Endodermal cell (in vitro differentiated cells): ENCODE measurements around the gene FTCD. TPM values are rescaled to one million over a fixed set of nuclear protein-coding genes. Genes with fewer than 3 reads are reported as not detected.

Experiments used
- DNase-seq: peaks from one replicate; pipeline ENCODE4 v3.0.0-alpha.2; 2017
- H3K27ac ChIP-seq: 2 replicates; pipeline ENCODE4 v1.5.1; 2013; ENCODE audit warnings: mild to moderate bottlenecking, low read depth, low read length, moderate library complexity
- H3K27me3 ChIP-seq: 2 replicates; pipeline ENCODE4 v1.6.1; 2013; ENCODE audit warnings: mild to moderate bottlenecking, low read length, moderate library complexity; ENCODE audit not compliant: insufficient read depth, control insufficient read depth, poor library complexity, severe bottlenecking
- H3K36me3 ChIP-seq: 2 replicates; pipeline ENCODE4 v1.7.0; 2013; ENCODE audit warnings: mild to moderate bottlenecking, low read length, moderate library complexity; ENCODE audit not compliant: control insufficient read depth, insufficient read depth
- H3K4me1 ChIP-seq: one replicate; pipeline ENCODE4 v1.7.0; 2013; ENCODE audit warnings: low read length; ENCODE audit not compliant: control insufficient read depth, insufficient read depth
- H3K4me3 ChIP-seq: 2 replicates; pipeline ENCODE4 v1.5.1; 2013; ENCODE audit warnings: mild to moderate bottlenecking, low read length, moderate library complexity
- H3K9ac ChIP-seq: 2 replicates; pipeline ENCODE4 v1.6.1; 2013; ENCODE audit warnings: mild to moderate bottlenecking, low read length, moderate library complexity; ENCODE audit not compliant: poor library complexity, severe bottlenecking; ENCODE audit errors: extremely low read depth
- H3K9me3 ChIP-seq: 2 replicates; pipeline ENCODE4 v1.6.1; 2013; ENCODE audit warnings: mild to moderate bottlenecking, low read length, moderate library complexity; ENCODE audit not compliant: control insufficient read depth
- H3K27ac Mint-ChIP-seq: 2 replicates; pipeline ENCODE4 v1.8.0; 2020; ENCODE audit warnings: mixed read lengths
- H3K27me3 Mint-ChIP-seq: 2 replicates; pipeline ENCODE4 v1.8.0; 2021; ENCODE audit warnings: mild to moderate bottlenecking, mixed read lengths; ENCODE audit not compliant: insufficient read depth
- H3K36me3 Mint-ChIP-seq: 2 replicates; pipeline ENCODE4 v1.8.0; 2020; ENCODE audit warnings: low read depth, mixed read lengths
- H3K4me1 Mint-ChIP-seq: 2 replicates; pipeline ENCODE4 v1.8.0; 2020; ENCODE audit warnings: mixed read lengths
- H3K4me3 Mint-ChIP-seq: 2 replicates; pipeline ENCODE4 v1.8.0; 2020; ENCODE audit warnings: mild to moderate bottlenecking, moderate library complexity, mixed read lengths
- H3K9me3 Mint-ChIP-seq: 2 replicates; pipeline ENCODE4 v1.8.0; 2020; ENCODE audit warnings: mild to moderate bottlenecking, mixed read lengths
- WGBS, 2 experiments: methylation state at CpG; one replicate each; pipeline versions ENCODE4 v1.1.5 to v1.1.7; 2013; ENCODE audit warnings: missing lambda C conversion rate in 2 of 2, mixed read lengths in 1 of 2; ENCODE audit not compliant: insufficient coverage in 1 of 2, insufficient read length in 1 of 2; 5-methylcytosine and 5-hydroxymethylcytosine counted together
- total RNA-seq, 2 donors: library from RNA; stranded (reverse); fragmentation: NEBNext Ultra II Directional in 1 of 2; extraction: Animal tissue kit (Norgen Biotek cat#: 25700) in 1 of 2; gene quantifications; 2 replicates in 1 of 2; 3 replicates in 1 of 2; pipeline ENCODE4 v1.2.1, GENCODE V29; 2021
- TF ChIP-seq, protein P1 (sequence below): fragments of 200-600 bp; sonication (generic); conservative IDR thresholded peaks from 2 replicates; pipeline ENCODE4 v1.5.0; 2021; ENCODE audit warnings: antibody characterized with exemption, mild to moderate bottlenecking

The FTCD gene
- total RNA-seq, 2 donors from 2014 or later: 3.5 to 4.6 TPM

DNA sequence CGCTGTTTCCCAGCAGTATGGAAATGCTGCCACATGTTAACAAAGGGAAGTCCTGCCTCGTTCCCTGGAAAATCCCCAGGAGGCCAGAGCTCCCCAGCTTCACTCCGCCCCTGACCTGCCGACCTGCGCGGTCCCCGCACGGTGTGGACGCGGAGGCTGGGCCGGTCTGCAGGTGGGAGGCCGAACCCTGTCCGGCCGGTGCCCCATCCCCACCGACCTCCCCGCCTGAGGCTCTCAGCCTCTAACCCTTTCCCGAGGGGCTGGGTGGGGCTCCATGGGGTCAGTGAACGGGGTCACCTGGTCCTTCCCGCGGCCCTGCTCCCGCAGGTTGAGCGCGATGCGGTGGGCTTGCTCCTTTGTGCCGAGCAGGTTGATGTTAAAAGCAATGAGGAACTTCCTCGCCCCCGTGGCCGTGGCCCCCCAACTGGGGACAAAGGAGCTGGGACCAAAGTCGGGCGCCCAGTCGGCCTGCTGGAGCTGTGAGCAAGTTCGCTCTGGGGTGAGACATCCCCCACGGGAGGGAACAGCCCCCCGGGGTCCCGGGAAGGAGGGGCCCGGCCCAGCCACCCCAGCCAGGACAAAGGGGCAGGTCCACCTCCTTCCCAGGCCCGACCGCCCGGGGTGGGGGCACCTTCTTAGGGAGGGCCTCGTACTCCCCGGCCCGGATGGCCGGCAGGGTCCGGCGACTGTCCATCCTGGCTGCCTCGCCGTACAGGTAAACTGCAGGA, 4.0 kb downstream of the FTCD start:
- Histone ChIP-seq H3K27ac (no peak overlapping the region), H3K4me3 (no peak overlapping the region), H3K9me3 (no peaks in the 10 kb centered on the region), H3K4me1 (peaks cover 9% of the 10 kb centered on the region), H3K9ac (no peak overlapping the region), H3K27me3 (no peaks in the 10 kb centered on the region), H3K36me3 (no peaks in the 10 kb centered on the region)
- no peaks in the 10 kb centered on the region for H3K9me3 Mint-ChIP-seq
- H3K27me3 Mint-ChIP-seq: no peaks in the 10 kb centered on the region
- TF ChIP-seq, protein P1, sequence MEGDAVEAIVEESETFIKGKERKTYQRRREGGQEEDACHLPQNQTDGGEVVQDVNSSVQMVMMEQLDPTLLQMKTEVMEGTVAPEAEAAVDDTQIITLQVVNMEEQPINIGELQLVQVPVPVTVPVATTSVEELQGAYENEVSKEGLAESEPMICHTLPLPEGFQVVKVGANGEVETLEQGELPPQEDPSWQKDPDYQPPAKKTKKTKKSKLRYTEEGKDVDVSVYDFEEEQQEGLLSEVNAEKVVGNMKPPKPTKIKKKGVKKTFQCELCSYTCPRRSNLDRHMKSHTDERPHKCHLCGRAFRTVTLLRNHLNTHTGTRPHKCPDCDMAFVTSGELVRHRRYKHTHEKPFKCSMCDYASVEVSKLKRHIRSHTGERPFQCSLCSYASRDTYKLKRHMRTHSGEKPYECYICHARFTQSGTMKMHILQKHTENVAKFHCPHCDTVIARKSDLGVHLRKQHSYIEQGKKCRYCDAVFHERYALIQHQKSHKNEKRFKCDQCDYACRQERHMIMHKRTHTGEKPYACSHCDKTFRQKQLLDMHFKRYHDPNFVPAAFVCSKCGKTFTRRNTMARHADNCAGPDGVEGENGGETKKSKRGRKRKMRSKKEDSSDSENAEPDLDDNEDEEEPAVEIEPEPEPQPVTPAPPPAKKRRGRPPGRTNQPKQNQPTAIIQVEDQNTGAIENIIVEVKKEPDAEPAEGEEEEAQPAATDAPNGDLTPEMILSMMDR: no peak
- peak; percentile 43 for DNase-seq
- H3K4me1 Mint-ChIP-seq: peaks cover 3% of the 10 kb centered on the region
- no peaks in the 10 kb centered on the region for H3K36me3 Mint-ChIP-seq
- no peak overlapping the region for H3K4me3 Mint-ChIP-seq
- WGBS, 2 experiments: 91% methylated on average over 21 to 47 of the region's 47 CpGs
- H3K27ac Mint-ChIP-seq: no peak overlapping the region

DNA sequence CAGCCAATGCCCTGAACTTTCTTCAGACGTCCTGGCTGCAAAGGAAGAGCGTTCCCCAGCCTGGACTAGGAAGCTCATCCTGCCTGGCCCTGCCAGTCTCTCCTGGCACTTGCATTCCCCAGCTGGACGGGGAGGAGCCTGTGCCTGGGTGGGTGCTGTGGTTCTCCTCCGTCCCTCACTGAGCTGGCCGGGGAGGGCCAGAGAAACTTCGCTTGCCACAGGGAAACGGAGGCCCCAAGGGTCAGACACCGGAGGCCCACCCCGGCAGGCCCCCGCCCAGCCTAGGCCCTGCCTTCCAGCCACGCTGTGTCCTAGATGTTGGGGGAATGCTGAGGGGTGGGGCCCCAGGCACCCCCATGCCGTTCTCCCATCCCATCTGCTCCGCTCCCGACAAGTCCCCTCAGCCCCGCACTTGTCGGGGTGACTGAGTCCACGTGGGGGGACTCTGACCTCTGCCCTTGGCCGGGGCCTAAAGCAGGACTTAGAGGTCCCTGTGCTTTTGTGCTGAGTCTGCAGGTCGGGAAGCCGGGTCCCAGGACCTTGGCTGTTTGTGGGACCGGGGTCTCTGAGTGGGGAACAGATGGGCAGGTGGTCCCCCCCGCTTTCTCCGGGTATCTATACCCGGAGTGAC, 4.8 kb downstream of the FTCD start:
- Histone ChIP-seq H3K27ac (no peak overlapping the region), H3K27me3 (no peaks in the 10 kb centered on the region), H3K9ac (no peak overlapping the region), H3K4me3 (no peak overlapping the region), H3K9me3 (no peaks in the 10 kb centered on the region), H3K36me3 (no peaks in the 10 kb centered on the region), H3K4me1 (peaks cover 9% of the 10 kb centered on the region)
- H3K4me1 Mint-ChIP-seq: peaks cover 3% of the 10 kb centered on the region
- peak; percentile 44 for DNase-seq
- no peaks in the 10 kb centered on the region for H3K9me3 Mint-ChIP-seq
- H3K27me3 Mint-ChIP-seq: no peaks in the 10 kb centered on the region
- 90 to 92% methylated on average over 16 to 24 of the region's 24 CpGs for WGBS, 2 experiments
- no peak overlapping the region for H3K4me3 Mint-ChIP-seq
- H3K27ac Mint-ChIP-seq: no peak overlapping the region
- H3K36me3 Mint-ChIP-seq: no peaks in the 10 kb centered on the region
- TF ChIP-seq, protein P1: no peak

DNA sequence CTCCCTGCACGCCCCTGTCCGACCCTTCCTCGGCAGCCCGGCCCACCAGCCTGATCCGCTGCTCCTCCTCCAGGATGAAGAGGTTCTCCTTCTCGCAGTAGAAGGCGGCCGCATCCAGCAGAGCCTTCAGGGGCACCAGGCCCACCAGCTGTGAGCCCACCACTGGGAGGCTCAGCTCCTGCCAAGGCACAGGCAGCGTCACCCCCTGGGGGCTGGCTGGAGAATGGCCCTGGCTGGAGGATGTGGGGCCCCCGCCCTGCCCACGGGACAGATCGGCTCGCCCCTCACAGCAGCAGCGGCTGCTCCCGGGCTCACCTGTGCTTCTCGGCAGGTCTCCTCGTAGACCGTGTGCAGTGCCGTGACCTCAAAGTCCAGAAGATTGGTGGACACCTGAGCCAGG, 5.3 kb downstream of the FTCD start:
- H3K4me3 Mint-ChIP-seq: no peak overlapping the region
- H3K27ac Mint-ChIP-seq: no peak overlapping the region
- DNase-seq: peak; percentile 45
- H3K4me3 ChIP-seq: no peak overlapping the region
- no peaks in the 10 kb centered on the region for H3K9me3 Mint-ChIP-seq
- peaks cover 9% of the 10 kb centered on the region for H3K4me1 ChIP-seq
- no peaks in the 10 kb centered on the region for H3K9me3 ChIP-seq
- no peak overlapping the region for H3K27ac ChIP-seq
- TF ChIP-seq, protein P1: peak; percentile 19
- H3K36me3 Mint-ChIP-seq: no peaks in the 10 kb centered on the region
- WGBS, 2 experiments: 89 to 95% methylated on average over 11 to 19 of the region's 19 CpGs
- H3K36me3 ChIP-seq: no peaks in the 10 kb centered on the region
- H3K4me1 Mint-ChIP-seq: peaks cover 3% of the 10 kb centered on the region
- no peaks in the 10 kb centered on the region for H3K27me3 ChIP-seq
- H3K27me3 Mint-ChIP-seq: no peaks in the 10 kb centered on the region
- no peak overlapping the region for H3K9ac ChIP-seq
